BJ (cell line): ENCODE results near the gene APMAP. TPM values are rescaled to one million over a fixed set of nuclear protein-coding genes. Genes with fewer than 3 reads are reported as not detected.

Experiments used
- CTCF ChIA-PET: fragments of 350-600 bp; formaldehyde crosslinking; extraction: SDS; loops from one replicate; lab custom pipeline; 2021; ENCODE audit warnings: antibody characterized with exemption, inconsistent platforms; lab: Yijun Ruan, JAX
- POLR2A ChIA-PET: fragments of 300-600 bp; sonication (Branson Sonifier 250); formaldehyde crosslinking; extraction: SDS; loops from one replicate; lab custom pipeline; 2021; ENCODE audit warnings: antibody characterized with exemption; lab: Charles Lee
- DNase-seq: peaks from one replicate; pipeline ENCODE4 v3.0.0-alpha.2; 2011; ENCODE audit warnings: low read depth
- H3K27me3 ChIP-seq: 2 replicates; pipeline ENCODE4 v1.6.0; 2011; ENCODE audit warnings: low read length; ENCODE audit not compliant: control insufficient read depth, insufficient read depth
- H3K36me3 ChIP-seq: 2 replicates; pipeline ENCODE4 v1.5.1; 2011; ENCODE audit warnings: low read length; ENCODE audit not compliant: control insufficient read depth, insufficient read depth
- H3K4me3 ChIP-seq: 2 replicates; pipeline ENCODE4 v1.5.1; 2011; ENCODE audit warnings: low read depth, mild to moderate bottlenecking, control low read depth, low read length
- polyA plus RNA-seq: library from polyadenylated mRNA; depleted of rRNA; stranded (reverse); fragments of >200 nt; gene quantifications from 2 replicates; pipeline ENCODE4 v1.2.3, GENCODE V29; 2011
- TF ChIP-seq, protein P1 (sequence below): IDR thresholded peaks from 2 replicates; pipeline ENCODE4 v1.5.1; 2011; ENCODE audit warnings: low read depth, mild to moderate bottlenecking, control low read depth, inconsistent platforms, low read length, moderate library complexity; ENCODE audit not compliant: insufficient read depth

The APMAP gene
- polyA plus RNA-seq, 1 experiment = 75.8 TPM

- TF ChIP-seq, protein P1, sequence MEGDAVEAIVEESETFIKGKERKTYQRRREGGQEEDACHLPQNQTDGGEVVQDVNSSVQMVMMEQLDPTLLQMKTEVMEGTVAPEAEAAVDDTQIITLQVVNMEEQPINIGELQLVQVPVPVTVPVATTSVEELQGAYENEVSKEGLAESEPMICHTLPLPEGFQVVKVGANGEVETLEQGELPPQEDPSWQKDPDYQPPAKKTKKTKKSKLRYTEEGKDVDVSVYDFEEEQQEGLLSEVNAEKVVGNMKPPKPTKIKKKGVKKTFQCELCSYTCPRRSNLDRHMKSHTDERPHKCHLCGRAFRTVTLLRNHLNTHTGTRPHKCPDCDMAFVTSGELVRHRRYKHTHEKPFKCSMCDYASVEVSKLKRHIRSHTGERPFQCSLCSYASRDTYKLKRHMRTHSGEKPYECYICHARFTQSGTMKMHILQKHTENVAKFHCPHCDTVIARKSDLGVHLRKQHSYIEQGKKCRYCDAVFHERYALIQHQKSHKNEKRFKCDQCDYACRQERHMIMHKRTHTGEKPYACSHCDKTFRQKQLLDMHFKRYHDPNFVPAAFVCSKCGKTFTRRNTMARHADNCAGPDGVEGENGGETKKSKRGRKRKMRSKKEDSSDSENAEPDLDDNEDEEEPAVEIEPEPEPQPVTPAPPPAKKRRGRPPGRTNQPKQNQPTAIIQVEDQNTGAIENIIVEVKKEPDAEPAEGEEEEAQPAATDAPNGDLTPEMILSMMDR = no peak
- CTCF ChIA-PET = interaction anchor here (3.0 kb wide), 1 partner anchor 11 kb away, joined by 10 read pairs; no protein-coding TSS in a partner anchor
- POLR2A ChIA-PET = no interaction called here
- no peak for DNase-seq
- Histone ChIP-seq H3K36me3 (no peaks in the 10 kb centered on the region), H3K4me3 (no peak overlapping the region), H3K27me3 (no peaks in the 10 kb centered on the region; the same call in 1 of the 2 replicates)
Observed at GRCh38 chr20:24942679-24943078, 49.9 kb downstream of the APMAP start.

- ChIA-PET CTCF (no interaction called here), POLR2A (no interaction called here)
- DNase-seq = no peak
- H3K27me3 ChIP-seq = no peaks in the 10 kb centered on the region; the same call in 1 of the 2 replicates
- H3K4me3 ChIP-seq = no peak overlapping the region
- no peaks in the 10 kb centered on the region for H3K36me3 ChIP-seq
- TF ChIP-seq, protein P1 = no peak
Observed at GRCh38 chr20:24939036-24939435, 53.5 kb downstream of the APMAP start.

GRCh38 chr20:24938498-24938897 is 54.1 kb downstream of the APMAP start:
- H3K4me3 ChIP-seq = no peak overlapping the region
- no peaks in the 10 kb centered on the region; the same call in 1 of the 2 replicates for H3K27me3 ChIP-seq
- POLR2A ChIA-PET = no interaction called here
- CTCF ChIA-PET = no interaction called here
- TF ChIP-seq, protein P1 = no peak
- no peaks in the 10 kb centered on the region for H3K36me3 ChIP-seq
- no peak for DNase-seq

DNA sequence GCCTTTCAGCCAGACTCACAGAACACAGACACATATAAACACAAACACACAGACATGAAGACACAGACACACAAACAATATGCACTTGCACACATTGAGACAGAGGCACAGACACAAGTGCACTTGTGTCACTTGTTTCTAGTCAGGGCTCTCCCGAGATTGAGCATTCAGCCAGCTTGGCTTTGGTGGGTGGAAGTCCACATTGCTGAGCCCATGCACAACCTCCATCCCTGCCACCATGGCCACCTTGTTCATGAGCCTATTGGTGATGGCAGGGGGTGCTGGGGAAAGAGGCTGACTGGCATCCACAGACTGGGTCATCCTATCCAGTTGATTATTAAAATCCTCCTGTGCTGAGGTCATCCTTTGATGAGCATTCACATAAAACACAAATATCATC is 55.0 kb downstream of the APMAP start:
- H3K27me3 ChIP-seq = no peaks in the 10 kb centered on the region; the same call in 1 of the 2 replicates
- POLR2A ChIA-PET = no interaction called here
- CTCF ChIA-PET = no interaction called here
- H3K4me3 ChIP-seq = no peak overlapping the region
- no peak for DNase-seq
- H3K36me3 ChIP-seq = no peaks in the 10 kb centered on the region
- TF ChIP-seq, protein P1 = no peak

- Histone ChIP-seq H3K27me3 (no peaks in the 10 kb centered on the region; the same call in 1 of the 2 replicates), H3K4me3 (no peak overlapping the region), H3K36me3 (no peaks in the 10 kb centered on the region)
- ChIA-PET CTCF (no interaction called here), POLR2A (no interaction called here)
- DNase-seq = no peak
- TF ChIP-seq, protein P1 = no peak
Observed at GRCh38 chr20:24936526-24937407, 55.8 kb downstream of the APMAP start.
